A549 (cell line): ENCODE results near the gene NXT1.
A peak's percentile ranks its signal among the peaks of the same experiment; 100 is the strongest.

ENCODE experiments used
- CBX8 ChIP-seq: fragments of 200-600 bp; sonication (generic); IDR thresholded peaks from 2 replicates; pipeline ENCODE4 v1.6.1; 2016
- CEBPB ChIP-seq, 2 experiments: fragments of >200 bp in 1 of 2; sonication (Bioruptor Twin) in 1 of 2; formaldehyde crosslinking in 1 of 2; IDR thresholded peaks; 2 replicates each; pipeline ENCODE4 v1.6.1; 2012 to 2016
- CTCF ChIP-seq: fragments of >200 bp; sonication (Bioruptor Twin); formaldehyde crosslinking; IDR thresholded peaks from 3 replicates; pipeline ENCODE4 v1.5.1; 2016
- EP300 ChIP-seq, 2 experiments: fragments of >200 bp; sonication (Bioruptor Twin); formaldehyde crosslinking; IDR thresholded peaks; 2 replicates in 1 of 2; 3 replicates in 1 of 2; pipeline ENCODE4 v1.6.1; 2016 to 2017
- HDAC2 ChIP-seq: fragments of 200-600 bp; sonication (generic); IDR thresholded peaks from 2 replicates; pipeline ENCODE4 v1.6.1; 2016
- MAX ChIP-seq: IDR thresholded peaks from 2 replicates; pipeline ENCODE4 v1.6.1; 2012
- PHF8 ChIP-seq: fragments of 200-600 bp; sonication (generic); IDR thresholded peaks from 2 replicates; pipeline ENCODE4 v1.6.1; 2016; ENCODE audit warnings: low read depth, mild to moderate bottlenecking, antibody characterized with exemption, moderate library complexity, borderline replicate concordance
- POLR2A ChIP-seq: IDR thresholded peaks from 2 replicates; pipeline ENCODE4 v1.6.1; 2012; ENCODE audit warnings: mild to moderate bottlenecking, low read length
- REST ChIP-seq: fragments of 200-600 bp; sonication (generic); IDR thresholded peaks from 2 replicates; pipeline ENCODE4 v1.6.1; 2016; ENCODE audit warnings: antibody characterized with exemption, mild to moderate bottlenecking, moderate library complexity
- SMC3 ChIP-seq: fragments of >200 bp; sonication (Bioruptor Twin); formaldehyde crosslinking; IDR thresholded peaks from 3 replicates; pipeline ENCODE4 v1.6.1; 2018; ENCODE audit warnings: inconsistent platforms
- SREBF2 ChIP-seq: fragments of 450-650 bp; IDR thresholded peaks from 2 replicates; pipeline ENCODE4 v1.6.1; 2014; ENCODE audit warnings: mild to moderate bottlenecking, moderate library complexity
- USF2 ChIP-seq: fragments of 450-650 bp; IDR thresholded peaks from 2 replicates; pipeline ENCODE4 v1.6.1; 2014; ENCODE audit warnings: antibody characterized with exemption
- ZFP36 ChIP-seq: fragments of 450-650 bp; IDR thresholded peaks from 2 replicates; pipeline ENCODE4 v1.6.1; 2014; ENCODE audit warnings: borderline replicate concordance; ENCODE audit not compliant: partially characterized antibody

DNA sequence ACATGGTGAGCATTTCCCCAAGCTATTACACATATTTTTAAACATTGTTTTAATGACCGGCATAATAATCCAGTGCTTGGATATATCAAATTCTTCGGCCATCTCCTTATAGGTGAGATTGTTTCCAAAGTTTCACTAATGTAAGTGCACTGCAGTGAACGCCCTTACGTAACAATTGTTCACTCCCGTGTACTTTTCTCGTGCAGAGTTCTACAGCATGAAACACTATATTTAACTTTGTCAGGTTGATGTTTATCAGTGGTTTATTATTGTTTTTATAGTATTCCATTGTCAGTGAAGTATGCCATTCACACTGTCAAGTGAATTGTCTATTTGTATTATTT lies 7.9 kb downstream of the NXT1 start:
- TF ChIP-seq MAX: no peak
- no peak for TF ChIP-seq POLR2A
- no peak for TF ChIP-seq CTCF
- no peak for TF ChIP-seq CEBPB (IDR thresholded peaks at IDR 0.05)
- TF ChIP-seq EP300 (IDR thresholded peaks at IDR 0.05): no peak
- TF ChIP-seq ZFP36: no peak
- no peak for TF ChIP-seq USF2
- no peak for TF ChIP-seq REST
- TF ChIP-seq CBX8: no peak
- no peak for TF ChIP-seq HDAC2
- TF ChIP-seq PHF8: 0 out of 2 replicates have a peak, but pooled peaks have one; percentile 39
- no peak for TF ChIP-seq SMC3
- TF ChIP-seq SREBF2: no peak
